Stimulated activated naive CD8-positive, alpha-beta T cell treated with anti-CD3 and anti-CD28 coated beads, Interleukin-15, amount 100 ng/mL, for 72 hours (primary cell): ENCODE results near the gene CHORDC1.
"Not testable (repeated sequence)": the region's sequence is repeated elsewhere in the genome, so short reads cannot be mapped to it uniquely, and the experiment has no call there.

ENCODE experiments used
- ATAC-seq: fragments of 150-1000 bp; cut with Tn5 transposase; 2 replicates; pipeline ENCODE4 v1.10.0; 2021; ENCODE audit warnings: mild to moderate bottlenecking, moderate library complexity
- DNase-seq, 2 donors: peaks; one replicate each; pipeline ENCODE4 v3.0.0; 2021 to 2022
- H3K27ac Mint-ChIP-seq, 2 donors: one replicate each; pipeline ENCODE4 v1.8.0; 2022; ENCODE audit warnings: mild to moderate bottlenecking in 2 of 2, mixed read lengths in 2 of 2, moderate library complexity in 2 of 2
- H3K27me3 Mint-ChIP-seq: one replicate; pipeline ENCODE4 v1.8.0; 2022; ENCODE audit warnings: mixed read lengths
- H3K4me1 Mint-ChIP-seq: one replicate; pipeline ENCODE4 v1.8.0; 2022; ENCODE audit warnings: mild to moderate bottlenecking, mixed read lengths
- H3K4me3 Mint-ChIP-seq, 2 donors: one replicate each; pipeline ENCODE4 v1.8.0; 2022; ENCODE audit warnings: mild to moderate bottlenecking in 2 of 2, mixed read lengths in 2 of 2, moderate library complexity in 1 of 2
- H3K9me3 Mint-ChIP-seq, 2 donors: one replicate each; pipeline ENCODE4 v1.8.0; 2022; ENCODE audit warnings: mixed read lengths in 2 of 2

The CHORDC1 gene

DNA sequence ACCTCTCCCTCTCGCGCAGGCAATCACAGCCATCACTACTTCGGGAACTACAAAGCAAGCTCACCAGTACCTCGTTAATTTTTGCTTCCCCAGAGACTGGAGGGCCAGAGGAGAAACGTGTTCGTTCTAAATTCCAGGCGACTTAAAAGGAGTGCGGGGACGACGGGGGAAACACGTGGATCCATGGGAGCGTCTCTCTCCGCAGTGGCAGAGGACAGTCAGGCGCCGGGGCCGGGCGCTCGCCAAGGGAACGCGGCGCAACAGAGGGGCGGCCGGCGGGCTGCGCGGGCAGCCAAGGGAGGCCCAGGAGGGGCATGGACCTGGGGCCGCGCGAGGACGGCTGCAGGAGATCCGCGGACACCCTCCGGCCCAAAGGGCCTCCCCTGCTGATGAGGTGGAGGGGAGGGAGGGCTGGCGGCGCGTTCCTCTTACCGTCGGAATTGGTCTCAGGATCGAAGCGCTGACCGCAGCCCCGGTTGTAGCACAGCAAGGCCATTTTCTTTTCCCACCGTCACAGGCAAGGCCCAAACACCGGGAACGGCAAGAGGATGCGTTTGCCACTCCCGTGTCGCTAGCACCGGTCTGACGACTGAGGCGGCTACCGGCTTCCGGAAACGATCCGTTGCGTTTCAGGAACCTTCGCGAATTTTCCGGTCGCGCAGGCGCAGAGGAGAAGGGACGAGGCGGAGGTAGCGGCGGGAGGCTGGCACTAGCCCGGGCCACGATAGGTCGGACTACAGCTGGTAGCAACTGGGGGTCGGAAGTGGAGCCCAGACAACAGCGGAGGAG, at the start of gene CHORDC1:
TSS of gene CHORDC1 (minus strand) at position 591 of the 789 bp plus-strand sequence. CDS start at position 496, 95 bp downstream.
- ATAC-seq (peak; percentile 95), DNase-seq (peak; percentile 89 to 93)
- Mint-ChIP-seq H3K27me3 (no peaks in the 10 kb centered on the region), H3K4me1 (peaks cover 47% of the 10 kb centered on the region), H3K27ac (peak within 1 kb of the TSS; percentile 96 to 97), H3K9me3 (no peaks in the 10 kb centered on the region), H3K4me3 (peak within 1 kb of the TSS; percentile 93 to 98)

DNA sequence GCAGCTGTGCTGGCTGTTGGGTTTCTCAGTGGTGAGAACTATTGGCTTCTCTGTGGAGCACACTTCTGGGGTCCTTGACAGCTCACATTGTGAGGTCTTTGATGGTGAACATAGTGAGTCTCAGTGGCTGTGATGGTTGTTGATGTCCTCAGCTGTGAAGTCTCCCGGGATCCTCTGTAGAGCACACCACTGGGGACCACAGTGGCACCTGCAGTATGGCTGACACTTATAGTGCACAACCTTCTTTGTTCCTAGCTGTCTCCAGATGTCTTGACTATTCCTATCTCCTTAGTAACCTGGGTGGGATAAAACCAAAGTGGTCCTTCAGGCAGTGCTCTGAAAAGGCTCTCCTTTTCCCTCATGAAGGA, 34.3 kb upstream of the CHORDC1 start:
- Mint-ChIP-seq H3K4me1 (peaks cover 8% of the 10 kb centered on the region), H3K27me3 (peaks cover 20% of the 10 kb centered on the region)
- ATAC-seq: peak; percentile 12

DNA sequence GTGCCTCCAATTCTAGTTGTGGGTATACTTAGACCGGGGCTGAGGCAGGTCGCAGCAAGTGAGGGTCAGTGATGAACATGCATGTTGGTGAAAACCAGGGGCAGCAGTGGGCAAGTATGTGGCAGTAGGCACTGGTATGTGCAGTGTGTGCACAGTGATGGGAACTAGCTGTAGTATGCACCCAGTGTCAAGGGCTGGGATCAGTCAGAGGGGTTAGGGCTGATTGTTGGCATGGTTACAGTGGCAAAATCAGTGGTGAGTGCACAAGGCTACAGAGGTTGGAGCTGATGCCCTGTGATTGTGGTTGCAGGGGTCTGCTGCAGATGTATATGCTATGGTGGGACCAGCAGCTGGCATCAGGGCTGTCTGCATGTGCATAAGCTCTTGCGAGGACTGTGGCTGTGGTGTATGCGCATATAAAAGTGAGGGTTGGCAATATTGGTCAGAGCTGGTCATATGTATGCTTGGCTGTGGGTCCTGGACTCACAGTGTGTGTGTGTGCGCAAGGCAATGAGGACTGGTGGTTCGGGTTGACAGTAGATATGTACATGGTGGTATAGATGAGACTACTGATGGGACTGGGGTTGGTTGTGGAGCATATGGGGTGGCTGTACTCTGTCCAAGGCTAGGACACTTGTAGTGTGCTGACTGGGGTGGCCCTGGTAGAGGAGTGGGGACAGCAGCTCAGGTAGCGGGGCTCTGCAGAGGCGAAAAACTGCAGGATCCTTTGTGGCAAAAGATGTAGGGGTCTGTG, 33.7 kb upstream of the CHORDC1 start:
- DNase-seq: no peak
- H3K27ac Mint-ChIP-seq: no peak overlapping the region

More for the DNA sequence above, 34.3 kb upstream of the CHORDC1 start:
- Mint-ChIP-seq H3K27ac (no peak overlapping the region), H3K9me3 (no peaks in the 10 kb centered on the region), H3K4me3 (no peak overlapping the region)
- no peak for DNase-seq

DNA sequence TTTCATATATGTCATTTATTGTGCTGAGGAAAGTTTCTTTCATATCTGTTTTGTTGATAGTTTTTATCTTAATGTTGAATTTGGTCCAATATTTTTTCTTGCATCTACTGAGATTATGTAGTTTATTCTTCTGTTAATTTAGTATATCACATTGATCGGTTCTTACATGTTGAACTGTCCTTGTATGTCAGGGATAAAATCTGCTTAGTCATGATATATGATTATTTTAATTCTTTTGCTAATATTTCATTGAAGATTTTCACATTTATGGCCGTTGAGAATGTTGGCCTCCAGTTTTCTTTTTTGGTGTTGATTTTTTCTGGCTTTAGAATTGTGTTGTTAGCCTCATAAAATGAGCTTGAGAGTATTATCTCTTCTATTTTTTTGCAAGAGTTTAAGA, 31.2 kb upstream of the CHORDC1 start:
- H3K4me3 Mint-ChIP-seq: no peak overlapping the region
- H3K27ac Mint-ChIP-seq: no peak overlapping the region
- peaks cover 20% of the 10 kb centered on the region for H3K27me3 Mint-ChIP-seq
- ATAC-seq: no peak
- H3K4me1 Mint-ChIP-seq: peaks cover 8% of the 10 kb centered on the region
- DNase-seq: no peak
- no peaks in the 10 kb centered on the region for H3K9me3 Mint-ChIP-seq

More for the DNA sequence above, 33.7 kb upstream of the CHORDC1 start:
- H3K4me3 Mint-ChIP-seq: no peak overlapping the region
- H3K9me3 Mint-ChIP-seq: no peaks in the 10 kb centered on the region
- peaks cover 20% of the 10 kb centered on the region for H3K27me3 Mint-ChIP-seq
- H3K4me1 Mint-ChIP-seq: peaks cover 8% of the 10 kb centered on the region
- ATAC-seq: peak; percentile 23

DNA sequence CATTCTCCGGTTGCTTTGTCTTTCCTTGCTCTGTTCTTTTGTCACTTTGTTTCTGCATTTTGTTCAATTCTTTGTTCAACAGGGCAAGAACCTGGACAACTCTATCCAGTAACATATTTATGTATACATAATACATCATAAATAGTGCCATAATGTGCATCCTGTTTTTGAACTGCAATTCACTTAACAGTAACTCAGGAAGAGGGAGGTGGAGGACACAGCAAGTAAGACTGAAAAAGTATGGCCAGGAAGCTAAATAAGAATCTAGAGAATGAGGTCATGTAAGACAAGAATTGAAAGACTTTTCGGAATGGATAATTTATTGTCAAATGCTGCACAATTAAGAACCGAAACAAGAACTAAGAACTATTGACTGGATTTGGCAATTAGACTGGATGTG, 29.2 kb upstream of the CHORDC1 start:
- H3K4me3 Mint-ChIP-seq: peak overlapping the region in 1 of 2 donors; percentile 66
- peaks cover 15% of the 10 kb centered on the region for H3K27me3 Mint-ChIP-seq
- ATAC-seq (no peak), DNase-seq (no peak)
- H3K9me3 Mint-ChIP-seq: no peaks in the 10 kb centered on the region
- H3K27ac Mint-ChIP-seq: peak overlapping the region in 1 of 2 donors; percentile 35
- peaks cover 8% of the 10 kb centered on the region for H3K4me1 Mint-ChIP-seq

DNA sequence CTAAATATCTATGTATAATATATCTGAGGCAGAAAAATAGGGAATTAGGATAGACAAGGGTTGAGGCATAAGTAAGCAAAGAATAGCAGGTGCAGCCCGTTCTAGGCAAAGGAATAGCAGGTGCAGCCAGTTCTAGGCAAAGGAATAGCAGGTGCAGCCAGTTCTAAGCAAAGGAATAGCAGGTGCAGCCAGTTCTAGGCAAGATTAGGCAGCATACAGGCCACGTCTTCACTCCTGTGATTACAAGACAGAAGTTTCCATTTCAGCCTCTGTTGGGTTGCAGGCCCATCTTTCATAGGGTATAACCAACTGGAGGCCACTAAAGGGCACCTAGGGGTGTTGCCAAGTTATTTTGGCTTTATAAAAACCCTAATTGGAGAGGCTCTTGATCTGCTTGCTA, 28.8 kb upstream of the CHORDC1 start:
- H3K27ac Mint-ChIP-seq: peak overlapping the region in 1 of 2 donors; percentile 54
- peaks cover 4% of the 10 kb centered on the region for H3K4me1 Mint-ChIP-seq

DNA sequence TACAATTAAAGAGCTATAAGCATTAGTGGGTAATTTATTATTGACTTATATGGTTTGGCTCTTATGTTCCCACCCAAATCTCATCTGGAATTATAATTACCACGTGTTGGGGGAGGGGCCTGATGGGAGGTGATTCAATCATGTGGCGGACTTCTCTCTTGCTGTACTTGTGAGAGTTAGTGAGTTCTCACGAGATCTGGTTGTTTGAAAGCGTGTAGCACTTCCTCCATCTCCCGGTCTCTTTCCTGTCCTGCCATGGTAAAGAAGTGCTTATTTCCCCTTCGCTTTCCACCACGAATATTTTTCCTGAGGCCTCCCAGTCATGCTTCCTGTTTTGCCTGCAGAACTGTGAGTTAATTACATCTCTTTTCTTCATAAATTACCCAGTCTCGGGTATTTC, 28.1 kb upstream of the CHORDC1 start:
- Mint-ChIP-seq H3K4me3 (peak overlapping the region; percentile 66 to 71), H3K27me3 (peaks cover 9% of the 10 kb centered on the region), H3K4me1 (no peaks in the 10 kb centered on the region), H3K9me3 (no peaks in the 10 kb centered on the region), H3K27ac (no peak overlapping the region)
- no peak for DNase-seq
- ATAC-seq: peak; percentile 53

More for the DNA sequence above, 28.8 kb upstream of the CHORDC1 start:
- ATAC-seq (peak; percentile 28), DNase-seq (no peak)
- no peaks in the 10 kb centered on the region for H3K9me3 Mint-ChIP-seq
- peak overlapping the region; percentile 44 to 66 for H3K4me3 Mint-ChIP-seq
- peaks cover 10% of the 10 kb centered on the region for H3K27me3 Mint-ChIP-seq

DNA sequence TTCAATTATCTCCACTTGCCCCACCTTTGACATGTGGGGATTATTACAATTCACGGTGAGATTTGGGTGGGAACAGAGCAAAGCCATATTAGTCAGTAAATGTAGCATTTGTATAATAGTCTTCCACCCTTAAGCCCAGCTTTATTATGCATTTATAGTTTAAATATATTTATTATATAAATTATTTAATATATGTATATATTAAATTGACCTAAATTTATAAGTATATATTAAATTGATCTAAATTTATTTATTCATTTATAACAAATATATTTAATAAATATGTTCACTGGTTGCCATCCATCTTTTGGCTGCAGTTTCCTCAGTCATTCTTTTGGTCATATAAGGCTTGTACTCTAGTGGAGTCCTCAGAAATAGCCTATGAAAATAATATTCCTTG, 23.6 kb upstream of the CHORDC1 start:
- Mint-ChIP-seq H3K4me3 (no peak overlapping the region), H3K9me3 (no peaks in the 10 kb centered on the region), H3K4me1 (no peaks in the 10 kb centered on the region), H3K27me3 (peaks cover 25% of the 10 kb centered on the region), H3K27ac (no peak overlapping the region)
- ATAC-seq (no peak), DNase-seq (no peak)

DNA sequence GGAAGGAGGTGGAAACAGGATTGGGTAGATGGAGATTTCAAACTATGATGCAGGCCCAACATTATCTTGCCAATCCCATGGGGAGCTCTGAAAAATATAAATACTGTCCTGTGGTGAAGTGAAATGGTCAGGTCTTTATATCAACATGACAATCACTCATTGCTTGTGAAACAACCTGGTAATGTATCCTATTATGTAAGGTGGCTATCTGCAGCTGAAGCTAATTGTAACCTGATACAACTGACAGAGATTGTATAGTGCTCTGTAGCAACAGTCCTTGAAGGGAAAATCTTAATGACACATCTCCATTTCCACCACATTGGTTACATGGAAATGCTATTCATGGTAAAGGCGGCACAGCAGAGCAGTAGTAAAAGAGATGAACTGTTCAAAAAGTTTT, 20.7 kb upstream of the CHORDC1 start:
- H3K27ac Mint-ChIP-seq: no peak overlapping the region
- no peak for ATAC-seq

DNA sequence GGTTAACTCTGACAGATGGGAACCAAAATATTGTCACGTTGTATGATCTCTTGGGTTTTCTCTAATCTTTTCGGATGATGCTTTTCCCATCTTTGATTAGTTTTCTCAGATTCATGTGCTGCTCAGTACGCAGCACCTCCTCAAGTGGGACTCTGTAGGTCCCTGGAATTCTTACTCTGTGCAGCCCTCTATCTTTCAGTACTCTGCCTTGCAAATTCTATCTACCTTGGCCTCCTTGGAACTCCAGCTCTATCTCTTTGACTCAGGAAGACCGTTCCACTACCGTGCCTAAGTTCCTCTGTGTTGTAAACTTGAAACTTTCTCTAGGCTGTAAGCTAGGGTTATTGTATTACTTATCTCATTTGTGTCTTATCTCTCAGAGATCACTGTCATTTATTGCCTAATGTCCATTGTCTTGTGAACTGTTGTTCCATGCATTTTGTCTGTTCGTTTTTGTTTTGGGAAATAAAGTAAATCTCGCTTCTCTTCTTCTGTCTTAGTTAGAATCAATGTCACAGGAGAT, 20.1 kb upstream of the CHORDC1 start:
- no peak overlapping the region for H3K4me3 Mint-ChIP-seq
- no peak overlapping the region for H3K27ac Mint-ChIP-seq
- no peak for ATAC-seq

More for the DNA sequence above, 20.7 kb upstream of the CHORDC1 start:
- no peak for DNase-seq
- Mint-ChIP-seq H3K4me3 (no peak overlapping the region), H3K9me3 (no peaks in the 10 kb centered on the region), H3K27me3 (peaks cover 33% of the 10 kb centered on the region), H3K4me1 (no peaks in the 10 kb centered on the region)

DNA sequence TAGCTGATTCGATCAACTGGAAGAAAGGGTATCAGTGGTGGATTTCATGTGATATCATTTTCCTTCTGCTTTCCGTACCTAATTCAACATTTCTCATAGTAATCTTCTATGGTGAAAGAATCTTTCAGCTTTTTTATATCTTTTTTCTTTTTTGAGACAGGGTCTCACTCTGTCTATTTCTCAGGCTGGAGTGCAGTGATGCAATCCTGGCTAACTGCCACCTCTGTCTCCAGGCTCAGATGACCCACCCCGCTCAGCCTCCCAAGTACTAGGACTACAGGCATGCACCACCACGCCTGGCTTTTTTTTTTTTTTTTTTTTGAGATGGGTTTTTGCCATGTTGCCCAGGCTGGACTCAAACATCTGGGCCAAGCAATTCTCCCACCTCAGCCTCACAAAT, 18.6 kb upstream of the CHORDC1 start:
- H3K27me3 Mint-ChIP-seq: peaks cover 32% of the 10 kb centered on the region
- no peak overlapping the region for H3K27ac Mint-ChIP-seq
- DNase-seq: no peak
- ATAC-seq: no peak
- H3K9me3 Mint-ChIP-seq: no peaks in the 10 kb centered on the region
- no peak overlapping the region for H3K4me3 Mint-ChIP-seq
- no peaks in the 10 kb centered on the region for H3K4me1 Mint-ChIP-seq

More for the DNA sequence above, 20.1 kb upstream of the CHORDC1 start:
- Mint-ChIP-seq H3K27me3 (peaks cover 33% of the 10 kb centered on the region), H3K4me1 (no peaks in the 10 kb centered on the region), H3K9me3 (no peaks in the 10 kb centered on the region)
- DNase-seq: no peak

DNA sequence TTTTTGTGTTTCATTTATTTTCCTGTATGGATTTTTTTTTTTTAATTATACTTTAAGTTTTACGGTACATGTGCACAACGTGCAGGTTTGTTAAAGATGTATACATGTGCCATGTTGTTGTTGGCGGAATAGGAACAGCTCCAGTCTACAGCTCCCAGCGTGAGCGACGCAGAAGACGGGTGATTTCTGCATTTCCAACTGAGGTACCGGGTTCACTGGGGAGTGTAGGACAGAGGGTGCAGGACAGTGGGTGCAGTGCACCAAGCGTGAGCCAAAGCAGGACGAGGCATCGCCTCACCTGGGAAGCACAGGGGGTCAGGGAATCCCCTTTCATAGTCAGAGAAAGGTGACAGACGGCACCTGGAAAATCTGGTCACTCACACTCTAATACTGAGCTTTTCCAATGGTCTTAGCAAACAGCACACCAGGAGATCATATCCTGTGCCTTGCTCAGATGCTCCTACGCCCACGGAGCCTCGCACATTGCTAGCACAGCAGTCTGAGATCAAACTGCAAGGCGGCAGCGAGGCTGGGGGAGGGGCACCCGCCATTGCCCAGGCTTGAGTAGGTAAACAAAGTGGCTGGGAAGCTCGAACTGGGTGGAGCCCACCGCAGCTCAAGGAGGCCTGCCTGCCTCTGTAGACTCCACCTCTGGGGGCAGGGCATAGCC, 17.3 kb upstream of the CHORDC1 start:
- H3K9me3 Mint-ChIP-seq, H3K4me1 Mint-ChIP-seq, ATAC-seq, H3K27ac Mint-ChIP-seq, DNase-seq, H3K4me3 Mint-ChIP-seq: not testable (repeated sequence)
- peaks cover 26% of the 10 kb centered on the region for H3K27me3 Mint-ChIP-seq

DNA sequence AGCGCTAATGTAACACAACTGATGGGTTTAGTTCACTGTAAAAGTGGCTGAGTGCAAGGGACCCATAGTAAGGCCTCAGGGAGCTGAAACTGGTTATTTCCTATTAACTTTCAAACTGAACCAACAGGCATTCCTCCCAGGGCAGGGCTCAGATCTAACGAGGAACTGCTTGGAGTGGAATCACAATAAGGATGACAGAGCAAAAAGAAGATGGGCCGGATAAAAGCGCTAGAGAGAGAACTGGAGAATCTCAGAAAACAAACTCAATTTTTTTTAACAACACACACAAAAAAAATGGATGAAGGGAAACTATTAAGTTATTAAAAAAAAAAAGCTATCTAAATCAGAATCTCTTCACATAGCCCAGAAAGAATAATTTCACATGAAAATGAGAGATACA, 14.2 kb upstream of the CHORDC1 start:
- Mint-ChIP-seq H3K27ac (peak overlapping the region in 1 of 2 donors; percentile 20), H3K27me3 (peaks cover 13% of the 10 kb centered on the region), H3K9me3 (no peaks in the 10 kb centered on the region), H3K4me3 (no peak overlapping the region), H3K4me1 (no peaks in the 10 kb centered on the region)
- DNase-seq (no peak), ATAC-seq (no peak)

DNA sequence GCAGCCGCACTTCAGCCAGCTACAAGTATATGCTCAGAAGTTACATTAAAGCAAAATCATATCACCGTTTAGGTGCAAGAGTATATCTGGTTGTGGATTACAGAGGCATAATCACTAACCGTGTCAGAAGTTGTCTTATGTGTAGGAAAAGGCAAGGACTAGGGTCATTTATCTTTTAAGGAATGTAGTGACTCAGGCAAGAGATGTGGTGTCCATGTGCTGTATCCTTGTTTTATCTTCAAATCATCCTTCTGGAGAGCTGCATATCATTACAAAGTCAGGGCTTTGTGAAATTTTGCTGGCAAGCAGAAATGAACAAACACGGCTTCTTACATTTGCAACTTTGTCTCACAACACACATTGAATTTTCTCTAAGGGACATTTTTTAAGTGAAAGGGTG, 12.7 kb upstream of the CHORDC1 start:
- no peak for DNase-seq
- H3K27ac Mint-ChIP-seq: no peak overlapping the region
- no peak overlapping the region for H3K4me3 Mint-ChIP-seq
- ATAC-seq: no peak
- peaks cover 10% of the 10 kb centered on the region for H3K27me3 Mint-ChIP-seq
- H3K4me1 Mint-ChIP-seq: no peaks in the 10 kb centered on the region
- H3K9me3 Mint-ChIP-seq: no peaks in the 10 kb centered on the region

DNA sequence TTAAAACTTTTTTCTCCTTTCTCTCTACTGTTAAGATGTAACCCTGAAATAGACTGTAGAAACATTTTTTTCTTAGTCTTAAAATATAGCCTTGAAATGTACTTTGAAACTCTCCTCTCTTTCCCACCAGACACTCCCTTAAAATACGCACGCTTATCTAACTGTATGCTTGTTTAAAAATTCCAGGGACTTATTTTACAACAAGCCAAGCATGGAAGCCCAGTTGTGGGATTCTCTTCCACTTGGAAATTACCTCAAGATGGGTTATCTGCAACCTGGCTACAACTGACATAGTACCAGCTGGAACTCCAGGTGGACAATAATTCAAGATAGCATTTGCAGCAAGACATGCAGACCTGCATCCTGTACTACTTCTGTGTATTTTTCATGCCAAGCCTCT, 12.1 kb upstream of the CHORDC1 start:
- Mint-ChIP-seq H3K27me3 (peaks cover 16% of the 10 kb centered on the region), H3K4me1 (no peaks in the 10 kb centered on the region), H3K4me3 (no peak overlapping the region), H3K9me3 (peaks cover 0 to 2% of the 10 kb centered on the region in 2 donors), H3K27ac (no peak overlapping the region)
- ATAC-seq (no peak), DNase-seq (no peak)
